T-helper 1 cell treated with Interleukin-12 subunit alpha and Interleukin-12 subunit beta and Interleukin-4 antibody, amounts not matched to agents 30 ng/mL and 1 ng/mL, for 36 hours (primary cell): Measurements from ENCODE around the gene TGFB1I1. TPM values are rescaled to one million over a fixed set of nuclear protein-coding genes. Genes with fewer than 3 reads are reported as not detected.
"Not testable (repeated sequence)": the region's sequence is repeated elsewhere in the genome, so short reads cannot be mapped to it uniquely, and the experiment has no call there.

Source experiments
- intact Hi-C: fragments of 100-400 bp; cut with micrococcal nuclease; formaldehyde crosslinking; loops from one replicate; pipeline ENCODE4 v1.15.1; 2024
- total RNA-seq: library from RNA; stranded (reverse); gene quantifications from 2 replicates; pipeline ENCODE4 v1.2.3, GENCODE V29; 2022

TGFB1I1 gene
- total RNA-seq, 1 donor from 2014 or later: 0.56 TPM

GRCh38 chr16:31467151-31467773 lies 4.7 kb upstream of the TGFB1I1 start:
- intact Hi-C loops: no loop called here

- intact Hi-C loops: no loop called here
Observed at GRCh38 chr16:31467858-31468257, 4.1 kb upstream of the TGFB1I1 start.

- intact Hi-C loops: no loop called here
Observed at GRCh38 chr16:31470615-31471014, 1.3 kb upstream of the TGFB1I1 start.

GRCh38 chr16:31471241-31471874 lies 594 bp upstream of the TGFB1I1 start:
- intact Hi-C loops: no loop called here

- intact Hi-C loops: no loop called here
Observed at GRCh38 chr16:31472709-31473203, 804 bp downstream of the TGFB1I1 start.

GRCh38 chr16:31473264-31473984 lies 1.5 kb downstream of the TGFB1I1 start:
- intact Hi-C loops: no loop called here

GRCh38 chr16:31474173-31474714 lies 2.3 kb downstream of the TGFB1I1 start:
- intact Hi-C loops: no loop called here

GRCh38 chr16:31474773-31475738 lies 3.1 kb downstream of the TGFB1I1 start:
- intact Hi-C loops: loop anchor here (5.0 kb wide), 3 partner anchors 48 to 392 kb away; partner anchors contain the start of gene COX6A2

GRCh38 chr16:31475946-31476302 lies 4.0 kb downstream of the TGFB1I1 start:
- intact Hi-C loops: loop anchor here (1.0 to 5.0 kb wide), 5 partner anchors 11 to 391 kb away; partner anchors contain the start of gene COX6A2

- intact Hi-C loops: loop anchor here (1.0 to 5.0 kb wide), 6 partner anchors 11 to 391 kb away; partner anchors contain the start of genes ARMC5 and COX6A2
Observed at GRCh38 chr16:31476303-31477219, 4.6 kb downstream of the TGFB1I1 start.

- intact Hi-C loops: loop anchor here (1.0 to 5.0 kb wide), 4 partner anchors 18 to 390 kb away; partner anchors contain the start of genes ARMC5 and COX6A2
Observed at GRCh38 chr16:31477220-31478216, 5.6 kb downstream of the TGFB1I1 start.

GRCh38 chr16:31478956-31479355 lies 7.0 kb downstream of the TGFB1I1 start:
- intact Hi-C loops: loop anchor here (5.0 kb wide), 3 partner anchors 52 to 388 kb away; partner anchors contain the start of gene COX6A2

GRCh38 chr16:31479751-31480150 lies 7.8 kb downstream of the TGFB1I1 start:
- intact Hi-C loops: loop anchor here (5.0 kb wide), 3 partner anchors 52 to 388 kb away; partner anchors contain the start of gene COX6A2

GRCh38 chr16:31480851-31481536 lies 9.0 kb downstream of the TGFB1I1 start:
- intact Hi-C loops: no loop called here

- intact Hi-C loops: no loop called here
Observed at GRCh38 chr16:31483081-31483480, 11.1 kb downstream of the TGFB1I1 start, which contains the start of gene SLC5A2. Gene SLC5A2, plus strand, starts transcription at chr16:31483123. Its CDS starts 14 bp downstream, at chr16:31483137.

- intact Hi-C loops: not testable (repeated sequence)
Observed at GRCh38 chr16:31484048-31484447, 12.1 kb downstream of the TGFB1I1 start.

- intact Hi-C loops: no loop called here
Observed at GRCh38 chr16:31484491-31485171, 12.7 kb downstream of the TGFB1I1 start.
